Measurements from ENCODE around the gene ZBTB43. TPM values are rescaled to one million over a fixed set of nuclear protein-coding genes. Genes with fewer than 3 reads are reported as not detected.

The ZBTB43 gene
- 10 to 100 TPM; 20.8 to 28.3 TPM for total RNA-seq
- polyA plus RNA-seq (ENCODE audit: insufficient read length in 6 of 6): 10 to 100 TPM; 13.6 to 17.6 (median 15.6) TPM
- long read RNA-seq, donor 1, full-length matches to known transcripts: 15 of 15 reads
- long read RNA-seq, donor 1, partial matches to known transcripts: 0 of 15 reads
- long read RNA-seq, donor 1, other reads (novel, unspliced or antisense): 0 of 15 reads
- long read RNA-seq, donor 2, full-length matches to known transcripts: 20 of 20 reads
- long read RNA-seq, donor 2, partial matches to known transcripts: 0 of 20 reads
- long read RNA-seq, donor 2, other reads (novel, unspliced or antisense): 0 of 20 reads
- long read RNA-seq, donor 3, full-length matches to known transcripts: 9 of 9 reads
- long read RNA-seq, donor 3, partial matches to known transcripts: 0 of 9 reads
- long read RNA-seq, donor 3, other reads (novel, unspliced or antisense): 0 of 9 reads
- long read RNA-seq, donor 4, full-length matches to known transcripts: 7 of 8 reads
- long read RNA-seq, donor 4, partial matches to known transcripts: 0 of 8 reads
- long read RNA-seq, donor 4, other reads (novel, unspliced or antisense): 1 of 8 reads
- long read RNA-seq, donor 5, full-length matches to known transcripts: 16 of 16 reads
- long read RNA-seq, donor 5, partial matches to known transcripts: 0 of 16 reads
- long read RNA-seq, donor 5, other reads (novel, unspliced or antisense): 0 of 16 reads
- long read RNA-seq, donor 6, full-length matches to known transcripts: 10 of 10 reads
- long read RNA-seq, donor 6, partial matches to known transcripts: 0 of 10 reads
- long read RNA-seq, donor 6, other reads (novel, unspliced or antisense): 0 of 10 reads
- long read RNA-seq, donor 7, full-length matches to known transcripts: 6 of 6 reads
- long read RNA-seq, donor 7, partial matches to known transcripts: 0 of 6 reads
- long read RNA-seq, donor 7, other reads (novel, unspliced or antisense): 0 of 6 reads
- long read RNA-seq, donor 8, full-length matches to known transcripts: 15 of 15 reads
- long read RNA-seq, donor 8, partial matches to known transcripts: 0 of 15 reads
- long read RNA-seq, donor 8, other reads (novel, unspliced or antisense): 0 of 15 reads
- long read RNA-seq, donor 9: 0 reads
- long read RNA-seq, donor 10, full-length matches to known transcripts: 4 of 4 reads
- long read RNA-seq, donor 10, partial matches to known transcripts: 0 of 4 reads
- long read RNA-seq, donor 10, other reads (novel, unspliced or antisense): 0 of 4 reads
- long read RNA-seq, donor 11, full-length matches to known transcripts: 22 of 22 reads
- long read RNA-seq, donor 11, partial matches to known transcripts: 0 of 22 reads
- long read RNA-seq, donor 11, other reads (novel, unspliced or antisense): 0 of 22 reads
- long read RNA-seq, donor 12, full-length matches to known transcripts: 16 of 16 reads
- long read RNA-seq, donor 12, partial matches to known transcripts: 0 of 16 reads
- long read RNA-seq, donor 12, other reads (novel, unspliced or antisense): 0 of 16 reads

GRCh38 chr9:126804696-126805553, at the start of gene ZBTB43:
TSS of gene ZBTB43 (plus strand) at chr9:126805040. CDS start at chr9:126832510, 27,470 bp downstream.
- peak; percentile 94 to 98 (median 97) for DNase-seq
- Histone ChIP-seq H3K27me3 (no peaks in the 10 kb centered on the region), H3K36me3 (peaks cover 0 to 11% of the 10 kb centered on the region in 2 donors), H3K4me3 (peak within 1 kb of the TSS; percentile 90 to 96), H3K27ac (peak within 1 kb of the TSS; percentile 88 to 90), H3K4me1 (peaks cover 16 to 46% of the 10 kb centered on the region in 2 donors), H3K9me3 (no peaks in the 10 kb centered on the region)
- intact Hi-C loops (cut with DNase I): no loop called here
- TF ChIP-seq, protein P1, sequence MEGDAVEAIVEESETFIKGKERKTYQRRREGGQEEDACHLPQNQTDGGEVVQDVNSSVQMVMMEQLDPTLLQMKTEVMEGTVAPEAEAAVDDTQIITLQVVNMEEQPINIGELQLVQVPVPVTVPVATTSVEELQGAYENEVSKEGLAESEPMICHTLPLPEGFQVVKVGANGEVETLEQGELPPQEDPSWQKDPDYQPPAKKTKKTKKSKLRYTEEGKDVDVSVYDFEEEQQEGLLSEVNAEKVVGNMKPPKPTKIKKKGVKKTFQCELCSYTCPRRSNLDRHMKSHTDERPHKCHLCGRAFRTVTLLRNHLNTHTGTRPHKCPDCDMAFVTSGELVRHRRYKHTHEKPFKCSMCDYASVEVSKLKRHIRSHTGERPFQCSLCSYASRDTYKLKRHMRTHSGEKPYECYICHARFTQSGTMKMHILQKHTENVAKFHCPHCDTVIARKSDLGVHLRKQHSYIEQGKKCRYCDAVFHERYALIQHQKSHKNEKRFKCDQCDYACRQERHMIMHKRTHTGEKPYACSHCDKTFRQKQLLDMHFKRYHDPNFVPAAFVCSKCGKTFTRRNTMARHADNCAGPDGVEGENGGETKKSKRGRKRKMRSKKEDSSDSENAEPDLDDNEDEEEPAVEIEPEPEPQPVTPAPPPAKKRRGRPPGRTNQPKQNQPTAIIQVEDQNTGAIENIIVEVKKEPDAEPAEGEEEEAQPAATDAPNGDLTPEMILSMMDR (IDR thresholded peaks at IDR 0.05): no peak
- peak; percentile 89 for ATAC-seq

DNA sequence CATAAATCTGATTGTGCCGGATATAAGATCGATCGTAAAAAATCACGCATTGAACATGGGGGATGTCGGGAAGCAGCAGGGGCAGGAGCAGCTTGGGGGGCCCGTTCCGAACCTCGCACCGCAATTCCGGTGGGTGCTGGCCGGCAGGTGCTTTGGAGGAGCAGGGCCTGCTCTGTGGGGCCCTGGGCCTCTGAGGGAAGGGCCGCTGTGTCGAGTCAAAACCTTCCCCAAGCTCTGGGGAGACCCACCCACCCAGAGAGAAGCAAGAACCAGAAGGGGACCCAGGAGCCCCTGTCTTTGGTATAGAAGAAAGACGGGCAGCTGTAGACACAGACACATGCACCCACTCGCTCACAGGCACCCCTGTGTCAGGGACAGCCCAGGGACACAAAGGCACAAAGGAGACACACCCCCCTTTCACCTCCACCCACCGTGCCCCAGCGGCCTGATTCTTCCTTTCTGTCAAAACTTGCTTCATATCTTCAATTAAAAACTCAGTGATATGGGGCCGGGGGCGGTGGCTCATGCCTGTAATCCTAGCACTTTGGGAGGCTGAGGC, 49.4 kb upstream of the ZBTB43 start:
- H3K9me3 ChIP-seq: no peaks in the 10 kb centered on the region
- H3K27ac ChIP-seq: no peak overlapping the region
- no peak overlapping the region for H3K4me3 ChIP-seq
- no peaks in the 10 kb centered on the region for H3K36me3 ChIP-seq
- intact Hi-C loops (cut with DNase I): no loop called here
- no peaks in the 10 kb centered on the region for H3K4me1 ChIP-seq
- H3K27me3 ChIP-seq: peaks cover 0 to 12% of the 10 kb centered on the region in 2 donors
- DNase-seq (no peak), ATAC-seq (no peak)
- TF ChIP-seq, protein P1 (IDR thresholded peaks at IDR 0.05): no peak

DNA sequence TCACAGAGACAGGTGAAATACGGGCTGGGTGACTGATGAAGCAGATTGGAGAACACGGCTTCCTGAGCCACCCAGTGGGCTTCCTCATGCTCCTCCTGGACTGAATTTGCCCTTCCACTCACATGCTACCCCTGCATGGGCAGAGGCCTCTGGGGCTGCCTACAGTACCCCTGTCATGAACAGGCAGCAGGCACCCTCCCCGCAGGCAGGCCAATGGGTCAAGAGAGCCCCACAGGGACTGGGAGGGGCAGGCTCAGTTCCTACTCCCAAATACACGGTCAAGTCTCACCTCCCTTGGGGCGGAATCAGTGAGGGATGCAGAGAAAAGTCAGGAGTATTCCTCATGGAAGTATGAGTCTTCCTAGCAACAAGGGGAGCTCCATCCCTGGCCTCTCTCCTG, 48.6 kb upstream of the ZBTB43 start:
- no peak overlapping the region for H3K27ac ChIP-seq
- no peaks in the 10 kb centered on the region for H3K9me3 ChIP-seq
- H3K36me3 ChIP-seq: no peaks in the 10 kb centered on the region
- DNase-seq (no peak), ATAC-seq (no peak)
- no peaks in the 10 kb centered on the region for H3K4me1 ChIP-seq
- TF ChIP-seq, protein P1 (IDR thresholded peaks at IDR 0.05): no peak
- no peak overlapping the region for H3K4me3 ChIP-seq
- peaks cover 0 to 6% of the 10 kb centered on the region in 2 donors for H3K27me3 ChIP-seq
- intact Hi-C loops (cut with DNase I): no loop called here

DNA sequence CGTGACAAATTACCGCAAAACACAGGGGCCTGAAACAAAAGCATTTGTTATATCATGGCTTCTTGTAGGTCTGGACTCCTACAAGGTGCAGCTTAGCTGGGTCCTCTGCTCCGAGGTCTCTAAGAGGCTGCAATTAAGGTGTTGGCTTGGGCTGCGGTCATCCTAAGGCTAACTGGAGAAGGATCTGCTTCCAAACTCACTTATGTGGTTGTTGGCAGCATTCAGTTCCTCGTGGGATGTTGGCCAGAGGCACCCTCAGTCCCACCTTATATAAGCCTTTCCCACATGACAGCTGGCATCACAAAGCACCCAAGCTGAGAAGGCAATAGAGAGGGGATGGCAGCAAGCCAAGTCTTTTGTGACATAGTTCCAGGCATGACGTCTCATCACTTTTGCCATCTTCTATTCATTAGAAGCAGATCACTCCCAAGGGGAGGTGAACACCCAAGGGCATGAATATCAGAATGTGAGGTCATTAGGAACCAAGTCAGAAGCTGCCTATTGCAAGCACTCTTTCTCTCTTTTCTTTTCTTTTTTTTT, 47.9 kb upstream of the ZBTB43 start:
- Histone ChIP-seq H3K4me3 (no peak overlapping the region), H3K36me3 (no peaks in the 10 kb centered on the region), H3K27me3 (peaks cover 0 to 9% of the 10 kb centered on the region in 2 donors), H3K27ac (no peak overlapping the region), H3K4me1 (no peaks in the 10 kb centered on the region), H3K9me3 (no peaks in the 10 kb centered on the region)
- no peak for DNase-seq
- no peak for ATAC-seq
- TF ChIP-seq, protein P1 (IDR thresholded peaks at IDR 0.05): no peak
- intact Hi-C loops (cut with DNase I): no loop called here

Measured in left lung (tissue), 14 donors.